Measurements from ENCODE around the gene OR2M2. TPM values are rescaled to one million over a fixed set of nuclear protein-coding genes. Genes with fewer than 3 reads are reported as not detected.

Gene OR2M2, protein sequence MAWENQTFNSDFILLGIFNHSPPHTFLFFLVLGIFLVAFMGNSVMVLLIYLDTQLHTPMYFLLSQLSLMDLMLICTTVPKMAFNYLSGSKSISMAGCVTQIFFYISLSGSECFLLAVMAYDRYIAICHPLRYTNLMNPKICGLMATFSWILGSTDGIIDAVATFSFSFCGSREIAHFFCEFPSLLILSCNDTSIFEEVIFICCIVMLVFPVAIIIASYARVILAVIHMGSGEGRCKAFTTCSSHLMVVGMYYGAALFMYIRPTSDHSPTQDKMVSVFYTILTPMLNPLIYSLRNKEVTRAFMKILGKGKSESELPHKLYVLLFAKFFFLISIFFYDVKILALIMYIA
- total RNA-seq (2012; rRNA removed), result not detected in 2 replicates
- polyA plus RNA-seq (2012; rRNA removed), result not detected in 2 replicates
- polyA plus RNA-seq (2012; cell fraction: cytosol; rRNA removed), result not detected in 2 replicates
- polyA plus RNA-seq (2012; cell fraction: nucleus; rRNA removed; ENCODE audit: low replicate concordance), result not detected in 2 replicates
- Bru-seq, nascent RNA, result not detected
- BruChase-seq, experiment 1, labeled RNA remaining after a 6-hour chase, result not detected
- BruChase-seq, experiment 2, labeled RNA remaining after a 2-hour chase, result not detected
- long read RNA-seq, result 0 reads

DNA sequence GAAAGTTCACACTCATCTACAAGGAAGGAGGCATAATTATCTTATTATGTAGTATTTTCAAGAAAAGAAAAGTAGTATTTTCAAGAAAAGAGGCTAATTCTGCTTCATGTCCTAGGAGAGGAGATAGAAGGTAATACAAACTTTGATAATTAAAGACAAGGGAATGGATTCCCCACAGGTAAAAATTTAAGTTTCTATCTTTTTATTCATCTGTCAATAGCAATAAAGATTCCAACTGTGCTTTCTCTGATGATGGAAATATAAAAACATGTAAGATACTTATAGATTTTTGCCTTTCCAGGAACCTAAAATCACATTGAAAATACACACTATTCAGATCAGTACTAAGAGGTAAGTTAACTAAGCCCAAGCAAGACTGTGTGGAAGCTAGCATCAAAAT lies at the start of gene OR2M2:
Gene OR2M2 (plus strand): TSS at position 301 of the 400 bp plus-strand sequence. CDS start 5,165 bp downstream, outside the sequence.
- Histone ChIP-seq H3K18ac (ENCODE audit: low read depth, low read length) (no peak within 1 kb of the TSS), H4K5ac (ENCODE audit: low read depth, low read length) (no peak within 1 kb of the TSS), H3K9ac (ENCODE audit: low read depth, low read length) (no peak within 1 kb of the TSS), H2BK20ac (ENCODE audit: low read depth, low read length) (no peak within 1 kb of the TSS), H3K79me1 (ENCODE audit: low read depth in 1 of 2, low read length in 2 of 2) (no peaks in the 10 kb centered on the region), H3K4me2 (ENCODE audit: low read depth, low read length) (no peak within 1 kb of the TSS), H3K4me3 (ENCODE audit: insufficient read depth, low read depth, low read length) (no peak within 1 kb of the TSS), H3K9me1 (ENCODE audit: insufficient read depth, low read length) (no peaks in the 10 kb centered on the region), H2AK9ac (replicated peaks; ENCODE audit: low read depth, low read length, poor library complexity) (no peak within 1 kb of the TSS), H4K8ac (ENCODE audit: low read depth in 2 of 2, low read length in 2 of 2) (no peak within 1 kb of the TSS), H4K91ac (ENCODE audit: insufficient read depth, low read depth, low read length) (no peak within 1 kb of the TSS), H4K20me1 (ENCODE audit: insufficient read depth, low read length) (no peaks in the 10 kb centered on the region), H2BK120ac (ENCODE audit: low read depth, low read length) (no peak within 1 kb of the TSS), H2BK15ac (ENCODE audit: low read depth, low read length) (no peak within 1 kb of the TSS), H2AFZ (replicated peaks; ENCODE audit: low read length, poor library complexity) (no peak within 1 kb of the TSS), H3K36me3 (ENCODE audit: control insufficient read depth, insufficient read depth, low read length) (no peaks in the 10 kb centered on the region), H3K4ac (ENCODE audit: low read depth, low read length) (no peak within 1 kb of the TSS), H3K56ac (ENCODE audit: extremely low read depth, insufficient read depth, low read length) (no peak within 1 kb of the TSS), H3K9me3 (ENCODE audit: control insufficient read depth, insufficient read depth, low read length) (no peaks in the 10 kb centered on the region; the same call in 1 of the 2 replicates), H3K27ac (ENCODE audit: insufficient read depth, low read length) (no peak within 1 kb of the TSS), H3K23ac (ENCODE audit: low read depth, low read length) (no peak within 1 kb of the TSS), H3K27me3 (ENCODE audit: control insufficient read depth, insufficient read depth, low read length) (no peaks in the 10 kb centered on the region), H3K4me1 (ENCODE audit: control insufficient read depth, insufficient read depth, low read length) (no peaks in the 10 kb centered on the region), H3K14ac (replicated peaks; ENCODE audit: low read depth, low read length) (no peak within 1 kb of the TSS), H2BK5ac (ENCODE audit: low read depth, low read length, poor library complexity, severe bottlenecking) (no peak within 1 kb of the TSS), H2AK5ac (ENCODE audit: low read depth, low read length) (no peak within 1 kb of the TSS)
- ATAC-seq (ENCODE audit: low read depth), result no peak
- in situ Hi-C loops (cut with MboI; ENCODE audit: low sequenced_read_pairs), result no loop called here
- TF ChIP-seq MXI1 (IDR thresholded peaks at IDR 0.05; ENCODE audit: borderline replicate concordance, low read depth, low read length), result no peak
- TF ChIP-seq, protein P1, sequence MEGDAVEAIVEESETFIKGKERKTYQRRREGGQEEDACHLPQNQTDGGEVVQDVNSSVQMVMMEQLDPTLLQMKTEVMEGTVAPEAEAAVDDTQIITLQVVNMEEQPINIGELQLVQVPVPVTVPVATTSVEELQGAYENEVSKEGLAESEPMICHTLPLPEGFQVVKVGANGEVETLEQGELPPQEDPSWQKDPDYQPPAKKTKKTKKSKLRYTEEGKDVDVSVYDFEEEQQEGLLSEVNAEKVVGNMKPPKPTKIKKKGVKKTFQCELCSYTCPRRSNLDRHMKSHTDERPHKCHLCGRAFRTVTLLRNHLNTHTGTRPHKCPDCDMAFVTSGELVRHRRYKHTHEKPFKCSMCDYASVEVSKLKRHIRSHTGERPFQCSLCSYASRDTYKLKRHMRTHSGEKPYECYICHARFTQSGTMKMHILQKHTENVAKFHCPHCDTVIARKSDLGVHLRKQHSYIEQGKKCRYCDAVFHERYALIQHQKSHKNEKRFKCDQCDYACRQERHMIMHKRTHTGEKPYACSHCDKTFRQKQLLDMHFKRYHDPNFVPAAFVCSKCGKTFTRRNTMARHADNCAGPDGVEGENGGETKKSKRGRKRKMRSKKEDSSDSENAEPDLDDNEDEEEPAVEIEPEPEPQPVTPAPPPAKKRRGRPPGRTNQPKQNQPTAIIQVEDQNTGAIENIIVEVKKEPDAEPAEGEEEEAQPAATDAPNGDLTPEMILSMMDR (conservative IDR thresholded peaks at IDR 0.05; ENCODE audit: low read depth, low read length), result no peak
- no peak for TF ChIP-seq MAFK (IDR thresholded peaks at IDR 0.05; ENCODE audit: low read depth, low read length)
- TF ChIP-seq POLR2A (IDR thresholded peaks at IDR 0.05; ENCODE audit: low read depth, low read length), result no peak
- BruUV-seq (replicated peaks), result no TSS peak
- ChIA-PET POLR2A (ENCODE audit: unreplicated experiment) (no interaction called here), CTCF (no interaction called here)
- intact Hi-C loops (cut with micrococcal nuclease), result no loop called here
- no peak for DNase-seq
- dilution Hi-C loops (cut with HindIII; ENCODE audit: low sequenced_read_pairs, unreplicated experiment), result no loop called here
